T-cell (primary cell): ENCODE measurements around the gene MGAT4B. TPM values are rescaled to one million over a fixed set of nuclear protein-coding genes. Genes with fewer than 3 reads are reported as not detected.

ENCODE experiments used
- ATAC-seq, 4 experiments: fragments of 200-7000 bp in 3 of 4; fragments of 150-1000 bp in 1 of 4; cut with Tn5 transposase; replicated peaks in 1 of 4; 1 replicate in 3 of 4; 2 replicates in 1 of 4; pipeline ENCODE4 v1.10.0; 2021; ENCODE audit warnings: moderate library complexity in 3 of 4, mild to moderate bottlenecking in 2 of 4, moderate number of reproducible peaks in 1 of 4
- CTCF ChIA-PET, 2 donors: fragments of 300-600 bp; sonication (Branson Sonifier 250); formaldehyde crosslinking; loops; one replicate each; lab custom pipeline; 2022; ENCODE audit warnings: antibody characterized with exemption in 2 of 2; lab: Charles Lee
- POLR2A ChIA-PET, 2 donors: fragments of 300-600 bp; sonication (Branson Sonifier 250); formaldehyde crosslinking; loops; one replicate each; lab custom pipeline; 2022; ENCODE audit warnings: antibody characterized with exemption in 2 of 2; lab: Charles Lee
- DNase-seq, 35 experiments: peaks; one replicate each; pipeline versions ENCODE4 v3.0.0 to v3.0.0-alpha.2; 2013 to 2023
- H3K27ac ChIP-seq: one replicate; pipeline ENCODE4 v1.5.1; 2013; ENCODE audit warnings: low read length
- H3K27me3 ChIP-seq, 2 experiments: replicated peaks in 1 of 2; 1 replicate in 1 of 2; 2 replicates in 1 of 2; pipeline versions ENCODE4 v1.6.1 to v1.7.0; 2013; ENCODE audit warnings: low read length in 1 of 2, mixed read lengths in 1 of 2; ENCODE audit not compliant: control insufficient read depth in 2 of 2, insufficient read depth in 2 of 2; ENCODE audit errors: extremely low read depth in 1 of 2
- H3K36me3 ChIP-seq, 2 donors: 1 replicate in 1 of 2; 2 replicates in 1 of 2; pipeline versions ENCODE4 v1.6.1 to v1.7.0; 2013; ENCODE audit warnings: low read length in 1 of 2; ENCODE audit not compliant: control insufficient read depth in 2 of 2, insufficient read depth in 1 of 2; ENCODE audit errors: extremely low read depth in 1 of 2
- H3K4me1 ChIP-seq, 2 experiments: 1 replicate in 1 of 2; 2 replicates in 1 of 2; pipeline versions ENCODE4 v1.6.1 to v1.7.0; 2013; ENCODE audit warnings: low read length in 2 of 2, mixed read lengths in 1 of 2; ENCODE audit not compliant: insufficient read depth in 2 of 2, control insufficient read depth in 1 of 2; ENCODE audit errors: extremely low read depth in 1 of 2
- H3K4me3 ChIP-seq, 2 donors: 1 replicate in 1 of 2; 2 replicates in 1 of 2; pipeline versions ENCODE4 v1.5.1 to v1.7.0; 2013; ENCODE audit warnings: mild to moderate bottlenecking in 2 of 2, low read length in 1 of 2, moderate library complexity in 1 of 2; ENCODE audit not compliant: control insufficient read depth in 1 of 2; ENCODE audit errors: extremely low read depth in 1 of 2
- H3K9me3 ChIP-seq: 2 replicates; pipeline ENCODE4 v1.7.0; 2013
- H3K27ac Mint-ChIP-seq, 2 donors: one replicate each; pipeline ENCODE4 v1.8.0; 2020 to 2021; ENCODE audit warnings: mild to moderate bottlenecking in 2 of 2, mixed read lengths in 2 of 2
- H3K27me3 Mint-ChIP-seq, 2 donors: one replicate each; pipeline ENCODE4 v1.8.0; 2021 to 2022; ENCODE audit warnings: mixed read lengths in 2 of 2
- H3K36me3 Mint-ChIP-seq: one replicate; pipeline ENCODE4 v1.8.0; 2021; ENCODE audit warnings: mixed read lengths
- H3K4me1 Mint-ChIP-seq, 3 donors: one replicate each; pipeline ENCODE4 v1.8.0; 2020 to 2022; ENCODE audit warnings: mixed read lengths in 3 of 3, mild to moderate bottlenecking in 1 of 3
- H3K4me3 Mint-ChIP-seq, 3 donors: one replicate each; pipeline ENCODE4 v1.8.0; 2020 to 2022; ENCODE audit warnings: mild to moderate bottlenecking in 3 of 3, mixed read lengths in 3 of 3, moderate library complexity in 3 of 3
- H3K9me3 Mint-ChIP-seq, 3 donors: one replicate each; pipeline ENCODE4 v1.8.0; 2020 to 2022; ENCODE audit warnings: mixed read lengths in 3 of 3
- WGBS: methylation state at CpG from one replicate; pipeline ENCODE4 v1.1.5; 2013; ENCODE audit warnings: missing lambda C conversion rate; ENCODE audit not compliant: insufficient coverage; 5-methylcytosine and 5-hydroxymethylcytosine counted together
- total RNA-seq, 35 experiments: library from RNA in 6 of 35; stranded (reverse) in 6 of 35; fragments of 120-200 nt in 1 of 35; gene quantifications; one replicate each; pipeline versions ENCODE4 v1.2.1 to v1.2.4 and lab custom pipeline; 2013 to 2026

MGAT4B gene
- total RNA-seq, 5 donors from 2014 or later (not counting 1 experiment from before 2014, with no cell fraction given), result 119 to 159 (median 132) TPM

DNA sequence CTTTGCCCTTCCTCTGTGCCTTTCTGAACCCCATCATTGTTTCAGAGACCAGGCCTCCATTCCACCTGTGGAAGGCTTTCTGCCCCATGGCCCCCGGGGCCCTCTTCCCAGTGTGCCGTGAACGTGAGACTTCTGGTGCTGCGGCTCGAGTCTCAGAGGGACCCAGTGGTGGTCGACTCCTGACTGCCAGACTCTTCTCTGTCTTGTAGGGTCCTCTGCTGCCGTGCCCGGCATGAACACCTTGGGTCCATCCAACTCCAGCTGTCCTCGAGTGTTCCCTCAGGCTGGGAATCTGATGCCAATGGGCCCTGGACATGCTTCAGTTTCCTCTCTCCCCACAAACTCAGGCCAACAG, 33.0 kb downstream of the MGAT4B start:
- POLR2A ChIA-PET, result no interaction called here
- WGBS, result 96% methylated on average over 9 of the region's 9 CpGs
- H3K27ac Mint-ChIP-seq, result no peak overlapping the region
- no peaks in the 10 kb centered on the region for H3K4me1 ChIP-seq
- H3K27me3 Mint-ChIP-seq, result no peaks in the 10 kb centered on the region
- H3K27me3 ChIP-seq, result no peaks in the 10 kb centered on the region
- H3K27ac ChIP-seq, result no peak overlapping the region
- H3K4me1 Mint-ChIP-seq, result no peaks in the 10 kb centered on the region
- H3K36me3 Mint-ChIP-seq, result peaks cover 69% of the 10 kb centered on the region
- CTCF ChIA-PET, result no interaction called here
- no peak overlapping the region for H3K4me3 ChIP-seq
- H3K4me3 Mint-ChIP-seq, result no peak overlapping the region
- no peaks in the 10 kb centered on the region for H3K9me3 ChIP-seq
- ATAC-seq, result no peak
- DNase-seq, result no peak
- H3K9me3 Mint-ChIP-seq, result no peaks in the 10 kb centered on the region
- H3K36me3 ChIP-seq, result peaks cover 30 to 89% of the 10 kb centered on the region in 2 donors

DNA sequence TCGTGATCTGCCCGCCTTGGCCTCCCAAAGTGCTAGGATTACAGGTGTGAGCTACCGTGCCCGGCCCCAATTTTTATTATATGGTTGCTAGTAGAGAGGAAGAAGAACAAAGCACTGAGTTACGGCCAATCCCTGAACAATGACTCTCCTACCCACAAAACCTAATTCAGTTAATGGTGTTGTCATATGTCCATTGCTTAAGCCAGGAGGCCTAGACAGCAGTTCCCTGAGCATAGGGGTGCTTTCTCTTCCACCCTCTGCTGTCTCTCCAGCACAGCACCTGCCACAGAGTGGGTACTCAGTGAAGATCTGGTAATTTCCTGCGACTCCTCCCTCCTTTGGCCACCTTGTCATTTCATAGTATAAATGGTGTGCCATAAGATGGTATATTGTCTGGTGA, 34.3 kb downstream of the MGAT4B start:
- H3K9me3 Mint-ChIP-seq, result no peaks in the 10 kb centered on the region
- DNase-seq, result no peak
- no peak for ATAC-seq
- ChIA-PET POLR2A (no interaction called here), CTCF (no interaction called here)
- peaks cover 0 to 4% (median 0%) of the 10 kb centered on the region in 3 donors for H3K4me1 Mint-ChIP-seq
- no peaks in the 10 kb centered on the region for H3K4me1 ChIP-seq
- H3K4me3 ChIP-seq, result no peak overlapping the region
- peaks cover 27 to 85% of the 10 kb centered on the region in 2 donors for H3K36me3 ChIP-seq
- no peak overlapping the region for H3K27ac ChIP-seq
- no peak overlapping the region for H3K27ac Mint-ChIP-seq
- no peaks in the 10 kb centered on the region for H3K9me3 ChIP-seq
- H3K36me3 Mint-ChIP-seq, result peaks cover 65% of the 10 kb centered on the region
- H3K27me3 Mint-ChIP-seq, result no peaks in the 10 kb centered on the region
- no peak overlapping the region for H3K4me3 Mint-ChIP-seq
- H3K27me3 ChIP-seq, result no peaks in the 10 kb centered on the region
- WGBS, result no CpG with 5 or more reads among the region's 6 CpGs

DNA sequence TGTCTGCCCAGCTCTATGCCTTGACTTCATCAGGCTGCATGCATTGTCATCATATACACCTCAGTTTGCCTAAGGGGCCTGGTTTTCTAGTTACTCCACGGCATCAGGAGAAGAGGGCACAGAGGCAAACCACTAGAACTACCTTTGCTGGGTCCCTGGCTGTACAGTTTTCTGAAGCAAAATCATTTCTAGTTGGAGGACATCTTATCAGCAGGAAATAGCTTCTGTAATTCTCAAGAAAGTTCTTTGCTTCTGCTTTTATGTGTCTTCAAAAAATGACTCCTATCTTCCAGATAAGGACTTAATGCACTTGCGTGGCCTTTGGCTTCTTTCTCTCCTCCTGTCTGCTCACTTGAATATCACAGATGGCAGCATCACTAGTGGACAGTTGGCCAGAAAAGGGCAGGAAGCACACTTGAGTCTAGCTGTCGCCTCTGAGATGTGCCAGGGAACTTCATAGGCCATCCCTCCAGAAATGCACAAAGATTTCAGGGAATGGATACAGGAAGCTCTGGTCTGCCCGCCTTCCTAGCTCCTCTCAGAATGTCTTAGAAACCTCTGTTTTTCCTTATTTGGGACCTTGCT, 35.3 kb downstream of the MGAT4B start:
- Histone ChIP-seq H3K4me3 (no peak overlapping the region), H3K36me3 (peaks cover 27 to 87% of the 10 kb centered on the region in 2 donors), H3K4me1 (peaks cover 0 to 2% of the 10 kb centered on the region in 2 experiments), H3K27ac (no peak overlapping the region), H3K27me3 (no peaks in the 10 kb centered on the region), H3K9me3 (no peaks in the 10 kb centered on the region)
- peaks cover 70% of the 10 kb centered on the region for H3K36me3 Mint-ChIP-seq
- H3K9me3 Mint-ChIP-seq, result no peaks in the 10 kb centered on the region
- WGBS, result 87% methylated on average over 4 of the region's 4 CpGs
- peaks cover 0 to 10% (median 2%) of the 10 kb centered on the region in 3 donors for H3K4me1 Mint-ChIP-seq
- no peak overlapping the region for H3K27ac Mint-ChIP-seq
- DNase-seq (no peak), ATAC-seq (no peak)
- ChIA-PET POLR2A (interaction anchor here in 1 of 2 donors (0.6 kb wide), 1 partner anchor 163 kb away, joined by 3 read pairs; no protein-coding TSS in a partner anchor), CTCF (no interaction called here)
- no peaks in the 10 kb centered on the region for H3K27me3 Mint-ChIP-seq
- H3K4me3 Mint-ChIP-seq, result no peak overlapping the region

DNA sequence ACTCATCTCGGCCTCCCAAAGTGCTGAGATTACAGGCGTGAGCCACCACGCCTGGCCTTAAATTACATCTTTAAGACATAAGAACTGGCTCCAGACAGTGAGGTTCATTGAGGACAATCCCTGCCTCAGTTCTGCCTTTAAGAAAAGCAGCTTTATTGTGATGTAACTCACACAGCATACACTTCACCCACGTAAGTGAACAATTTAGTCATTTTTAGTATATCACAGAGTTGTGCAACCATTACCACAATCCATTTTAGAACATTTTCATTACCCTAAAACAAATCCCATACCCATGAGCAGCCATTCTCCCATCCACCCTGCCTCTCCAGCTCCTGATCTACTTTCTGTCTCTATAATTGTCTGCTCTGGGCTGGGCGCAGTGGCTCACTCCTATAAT, 36.9 kb downstream of the MGAT4B start:
- POLR2A ChIA-PET, result interaction anchor here (0.7 kb wide), 2 partner anchors 32 to 1146 kb away, joined by 3 to 4 read pairs; no protein-coding TSS in a partner anchor
- H3K9me3 ChIP-seq, result no peaks in the 10 kb centered on the region
- no peak overlapping the region for H3K27ac Mint-ChIP-seq
- ATAC-seq, result no peak
- peaks cover 0 to 4% of the 10 kb centered on the region in 2 experiments for H3K4me1 ChIP-seq
- no peak for DNase-seq
- CTCF ChIA-PET, result no interaction called here
- H3K27ac ChIP-seq, result no peak overlapping the region
- peaks cover 30 to 86% of the 10 kb centered on the region in 2 donors for H3K36me3 ChIP-seq
- peaks cover 69% of the 10 kb centered on the region for H3K36me3 Mint-ChIP-seq
- no peaks in the 10 kb centered on the region for H3K9me3 Mint-ChIP-seq
- H3K4me3 ChIP-seq, result no peak overlapping the region
- no peak overlapping the region for H3K4me3 Mint-ChIP-seq
- H3K27me3 Mint-ChIP-seq, result no peaks in the 10 kb centered on the region
- peaks cover 6 to 20% (median 10%) of the 10 kb centered on the region in 3 donors for H3K4me1 Mint-ChIP-seq
- 100% methylated on average over 2 of the region's 5 CpGs for WGBS
- no peaks in the 10 kb centered on the region for H3K27me3 ChIP-seq

DNA sequence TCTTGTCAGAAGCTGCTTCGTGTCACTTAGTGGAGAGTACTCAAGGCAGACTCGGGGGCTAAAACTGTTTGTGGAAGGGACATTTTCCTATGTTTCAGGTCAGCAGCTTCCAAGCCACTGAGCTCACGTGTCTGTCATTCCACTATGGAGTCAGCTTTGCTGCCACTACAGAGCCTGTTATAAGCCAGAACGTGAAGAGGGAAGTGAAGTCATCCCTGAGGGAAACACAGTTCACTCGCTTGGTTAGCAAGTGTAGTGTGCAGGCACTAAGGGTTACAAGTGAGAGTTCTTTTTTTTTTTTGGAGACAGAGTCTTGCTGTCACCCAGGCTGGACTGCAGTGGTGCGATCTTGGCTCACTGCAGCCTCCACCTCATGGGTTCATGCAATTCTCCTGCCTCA, 37.4 kb downstream of the MGAT4B start:
- Histone ChIP-seq H3K27ac (no peak overlapping the region), H3K27me3 (no peaks in the 10 kb centered on the region), H3K4me3 (no peak overlapping the region), H3K4me1 (peaks cover 0 to 4% of the 10 kb centered on the region in 2 experiments), H3K36me3 (peaks cover 27 to 80% of the 10 kb centered on the region in 2 donors), H3K9me3 (no peaks in the 10 kb centered on the region)
- ChIA-PET POLR2A (interaction anchor here in 1 of 2 donors (0.7 kb wide), 1 partner anchor 33 kb away, joined by 4 read pairs; no protein-coding TSS in a partner anchor), CTCF (no interaction called here)
- no peaks in the 10 kb centered on the region for H3K9me3 Mint-ChIP-seq
- no peak overlapping the region for H3K27ac Mint-ChIP-seq
- H3K36me3 Mint-ChIP-seq, result peaks cover 65% of the 10 kb centered on the region
- no peak for ATAC-seq
- DNase-seq, result no peak
- WGBS, result 97% methylated on average over 5 of the region's 6 CpGs
- no peaks in the 10 kb centered on the region for H3K27me3 Mint-ChIP-seq
- no peak overlapping the region for H3K4me3 Mint-ChIP-seq
- peaks cover 6 to 20% (median 10%) of the 10 kb centered on the region in 3 donors for H3K4me1 Mint-ChIP-seq

DNA sequence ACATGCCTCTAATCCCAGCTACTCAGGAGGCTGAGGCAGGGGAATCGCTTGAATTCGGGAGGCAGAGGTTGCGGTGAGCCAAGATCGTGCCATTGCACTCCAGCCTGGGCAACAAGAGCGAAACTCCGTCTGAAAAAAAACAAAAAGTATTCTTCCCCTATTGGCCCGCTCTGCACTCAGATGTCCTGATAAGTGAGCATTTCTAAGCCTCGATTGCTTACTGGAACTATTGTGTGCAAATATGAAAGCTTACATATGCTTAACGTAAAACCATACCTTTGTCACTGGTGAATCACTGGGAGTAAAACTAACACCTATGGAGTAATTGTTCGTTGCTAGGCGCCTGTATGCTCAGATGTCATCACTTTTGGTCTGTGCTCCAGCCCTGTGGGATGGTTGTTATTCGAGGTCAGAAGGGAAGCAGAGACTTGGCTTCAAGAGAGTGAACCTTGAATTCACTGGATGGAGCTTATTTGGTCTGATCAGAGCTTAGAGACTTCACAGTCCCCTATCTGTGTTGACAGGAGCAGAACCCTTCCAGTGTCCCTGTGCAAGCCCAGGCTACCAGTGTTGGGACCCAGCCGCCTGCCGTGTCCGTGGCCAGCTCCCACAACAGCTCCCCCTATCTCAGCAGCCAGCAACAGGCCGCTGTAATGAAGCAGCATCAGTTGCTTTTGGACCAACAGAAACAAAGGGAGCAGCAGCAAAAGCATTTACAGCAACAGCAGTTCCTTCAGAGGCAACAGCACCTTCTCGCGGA, 38.2 kb downstream of the MGAT4B start:
- H3K4me3 ChIP-seq, result no peak overlapping the region
- DNase-seq (no peak), ATAC-seq (no peak)
- H3K27me3 ChIP-seq, result no peaks in the 10 kb centered on the region
- H3K4me1 Mint-ChIP-seq, result peaks cover 14 to 26% (median 16%) of the 10 kb centered on the region in 3 donors
- peaks cover 59% of the 10 kb centered on the region for H3K36me3 Mint-ChIP-seq
- H3K27ac ChIP-seq, result no peak overlapping the region
- no peaks in the 10 kb centered on the region for H3K27me3 Mint-ChIP-seq
- no peak overlapping the region for H3K4me3 Mint-ChIP-seq
- peaks cover 19 to 73% of the 10 kb centered on the region in 2 donors for H3K36me3 ChIP-seq
- H3K27ac Mint-ChIP-seq, result no peak overlapping the region
- no peaks in the 10 kb centered on the region for H3K9me3 ChIP-seq
- no peaks in the 10 kb centered on the region for H3K9me3 Mint-ChIP-seq
- H3K4me1 ChIP-seq, result peaks cover 0 to 8% of the 10 kb centered on the region in 2 experiments
- ChIA-PET CTCF (no interaction called here), POLR2A (no interaction called here)
- WGBS, result 96% methylated on average over 10 of the region's 18 CpGs
